Smooth muscle cell (in vitro differentiated cells): ENCODE measurements around the gene ESR2. TPM values are rescaled to one million over a fixed set of nuclear protein-coding genes. Genes with fewer than 3 reads are reported as not detected.
"Not testable (repeated sequence)": the region's sequence is repeated elsewhere in the genome, so short reads cannot be mapped to it uniquely, and the experiment has no call there.

ENCODE experiments used
- DNase-seq: peaks from one replicate; lab custom pipeline; 2025; ENCODE audit not compliant: unreplicated experiment; lab: John Stamatoyannopoulos, UW
- H2AFZ ChIP-seq: fragments of 200-600 bp; sonication (generic); 2 replicates; pipeline ENCODE4 v1.6.0; 2016; ENCODE audit warnings: antibody characterized with exemption, low read depth, mild to moderate bottlenecking
- H3F3A ChIP-seq: fragments of 200-600 bp; sonication (generic); 2 replicates; pipeline ENCODE4 v1.6.0; 2017; ENCODE audit warnings: antibody characterized with exemption, low read depth
- H3K27ac ChIP-seq: fragments of 200-600 bp; sonication (generic); 2 replicates; pipeline ENCODE4 v1.5.1; 2016; ENCODE audit warnings: low read depth, mild to moderate bottlenecking
- H3K27me3 ChIP-seq: fragments of 200-600 bp; sonication (generic); 2 replicates; pipeline ENCODE4 v1.6.1; 2016; ENCODE audit warnings: low read depth, mild to moderate bottlenecking
- H3K36me3 ChIP-seq: fragments of 200-600 bp; sonication (generic); 2 replicates; pipeline ENCODE4 v1.5.1; 2016; ENCODE audit warnings: low read depth
- H3K4me1 ChIP-seq: fragments of 200-600 bp; sonication (generic); 2 replicates; pipeline ENCODE4 v1.5.1; 2016; ENCODE audit warnings: low read depth
- H3K4me2 ChIP-seq: fragments of 200-600 bp; sonication (generic); 2 replicates; pipeline ENCODE4 v1.6.0; 2016; ENCODE audit warnings: mild to moderate bottlenecking
- H3K4me3 ChIP-seq: fragments of 200-600 bp; sonication (generic); 2 replicates; pipeline ENCODE4 v1.5.1; 2016; ENCODE audit warnings: mild to moderate bottlenecking
- H3K79me2 ChIP-seq: fragments of 200-600 bp; sonication (generic); 2 replicates; pipeline ENCODE4 v1.6.0; 2016; ENCODE audit warnings: low read depth, mild to moderate bottlenecking
- H3K9ac ChIP-seq: fragments of 200-600 bp; sonication (generic); 2 replicates; pipeline ENCODE4 v1.6.0; 2016; ENCODE audit warnings: low read depth
- H3K9me3 ChIP-seq: fragments of 200-600 bp; sonication (generic); replicated peaks from 2 replicates; pipeline ENCODE4 v1.5.1; 2016; ENCODE audit warnings: low read depth
- H4K20me1 ChIP-seq: fragments of 200-600 bp; sonication (generic); 2 replicates; pipeline ENCODE4 v1.6.0; 2016; ENCODE audit warnings: low read depth
- CTCF ChIP-seq: fragments of 200-600 bp; sonication (generic); IDR thresholded peaks from 2 replicates; pipeline ENCODE4 v1.5.1; 2017; ENCODE audit warnings: borderline replicate concordance, mild to moderate bottlenecking, antibody characterized with exemption; ENCODE audit not compliant: insufficient read depth, poor library complexity, severe bottlenecking
- WGBS: methylation state at CpG from one replicate; pipeline ENCODE4 v1.1.7; 2016; ENCODE audit warnings: low lambda C conversion rate; 5-methylcytosine and 5-hydroxymethylcytosine counted together
- polyA plus RNA-seq: library from polyadenylated mRNA; unstranded; fragments of >200 nt; fragmentation: Nextera tagmentation; extraction: Ambion mirVana; gene quantifications from 2 replicates; pipeline ENCODE4 v1.2.1, GENCODE V29; 2016
- total RNA-seq: library from RNA; depleted of rRNA; stranded (reverse); fragments of >200 nt; gene quantifications from 2 replicates; pipeline ENCODE4 v1.2.3, GENCODE V29; 2014

Gene ESR2
- total and polyA plus RNA-seq, 2 experiments from 2014 or later, result not detected

- TF ChIP-seq CTCF, result no peak
- no peaks in the 10 kb centered on the region for H4K20me1 ChIP-seq
- no peaks in the 10 kb centered on the region for H3K36me3 ChIP-seq
- WGBS, result 92% methylated on average over 7 of the region's 7 CpGs
- H3F3A ChIP-seq, result no peaks in the 10 kb centered on the region
- no peaks in the 10 kb centered on the region for H3K27me3 ChIP-seq
- no peak overlapping the region for H3K27ac ChIP-seq
- DNase-seq, result no peak
- H3K9me3 ChIP-seq, result no peaks in the 10 kb centered on the region
- no peaks in the 10 kb centered on the region for H3K4me1 ChIP-seq
- H3K9ac ChIP-seq, result no peak overlapping the region
- no peak overlapping the region for H3K4me3 ChIP-seq
- H3K4me2 ChIP-seq, result no peak overlapping the region
- H2AFZ ChIP-seq, result no peak overlapping the region
- no peaks in the 10 kb centered on the region for H3K79me2 ChIP-seq
Observed at GRCh38 chr14:64184103-64184729, 110.0 kb downstream of the ESR2 start.

GRCh38 chr14:64182908-64183307, 111.3 kb downstream of the ESR2 start:
- not testable (repeated sequence) for H3F3A ChIP-seq, H3K4me1 ChIP-seq, H3K27me3 ChIP-seq, H3K9me3 ChIP-seq, H3K9ac ChIP-seq, H3K4me2 ChIP-seq, H3K36me3 ChIP-seq, DNase-seq, H2AFZ ChIP-seq, H3K79me2 ChIP-seq, H3K27ac ChIP-seq, H3K4me3 ChIP-seq, H4K20me1 ChIP-seq
- 98% methylated on average over 20 of the region's 40 CpGs for WGBS

GRCh38 chr14:64178814-64179213, 115.4 kb downstream of the ESR2 start:
- H3K27ac ChIP-seq, result no peak overlapping the region
- H3F3A ChIP-seq, result no peaks in the 10 kb centered on the region
- H3K9me3 ChIP-seq, result no peaks in the 10 kb centered on the region
- no peaks in the 10 kb centered on the region for H3K4me1 ChIP-seq
- WGBS, result 87% methylated on average over 3 of the region's 3 CpGs
- H3K4me3 ChIP-seq, result no peak overlapping the region
- H2AFZ ChIP-seq, result no peak overlapping the region
- H3K4me2 ChIP-seq, result no peak overlapping the region
- no peak for TF ChIP-seq CTCF
- no peaks in the 10 kb centered on the region for H3K27me3 ChIP-seq
- no peaks in the 10 kb centered on the region for H3K36me3 ChIP-seq
- H3K79me2 ChIP-seq, result no peaks in the 10 kb centered on the region
- no peak for DNase-seq
- H3K9ac ChIP-seq, result no peak overlapping the region
- H4K20me1 ChIP-seq, result no peaks in the 10 kb centered on the region

- H3F3A ChIP-seq, result no peaks in the 10 kb centered on the region
- DNase-seq, result no peak
- H3K36me3 ChIP-seq, result no peaks in the 10 kb centered on the region
- no peaks in the 10 kb centered on the region for H3K27me3 ChIP-seq
- no peaks in the 10 kb centered on the region for H3K79me2 ChIP-seq
- no peak overlapping the region for H3K4me2 ChIP-seq
- H3K9ac ChIP-seq, result no peak overlapping the region
- H3K9me3 ChIP-seq, result no peaks in the 10 kb centered on the region
- H3K4me1 ChIP-seq, result no peaks in the 10 kb centered on the region
- no peak overlapping the region for H3K4me3 ChIP-seq
- 91% methylated on average over 2 of the region's 2 CpGs for WGBS
- no peak overlapping the region for H2AFZ ChIP-seq
- H4K20me1 ChIP-seq, result no peaks in the 10 kb centered on the region
- no peak for TF ChIP-seq CTCF
- H3K27ac ChIP-seq, result no peak overlapping the region
Observed at GRCh38 chr14:64176330-64176729, 117.8 kb downstream of the ESR2 start.
